Progenitor cell of endocrine pancreas (in vitro differentiated cells): Measurements from ENCODE around the gene EIF4E1B. TPM values are rescaled to one million over a fixed set of nuclear protein-coding genes. Genes with fewer than 3 reads are reported as not detected.
A peak's percentile ranks its signal among the peaks of the same experiment; 100 is the strongest.
"Not testable (repeated sequence)": the region's sequence is repeated elsewhere in the genome, so short reads cannot be mapped to it uniquely, and the experiment has no call there.

Experiments
- DNase-seq: peaks from one replicate; pipeline ENCODE4 v3.0.0; 2021; ENCODE audit warnings: low spot score; ENCODE audit not compliant: unreplicated experiment
- H3K27ac Mint-ChIP-seq: 2 replicates; pipeline ENCODE4 v1.8.0; 2021; ENCODE audit warnings: mild to moderate bottlenecking, moderate library complexity, mixed read lengths
- H3K27me3 Mint-ChIP-seq: 2 replicates; pipeline ENCODE4 v1.8.0; 2021; ENCODE audit warnings: mixed read lengths
- H3K36me3 Mint-ChIP-seq: 2 replicates; pipeline ENCODE4 v1.8.0; 2022; ENCODE audit warnings: mixed read lengths; ENCODE audit not compliant: insufficient read depth
- H3K4me1 Mint-ChIP-seq: 2 replicates; pipeline ENCODE4 v1.8.0; 2021; ENCODE audit warnings: low read depth, mixed read lengths
- H3K4me3 Mint-ChIP-seq: 2 replicates; pipeline ENCODE4 v1.8.0; 2021; ENCODE audit warnings: low read depth, mild to moderate bottlenecking, moderate library complexity, mixed read lengths
- H3K9me3 Mint-ChIP-seq: 2 replicates; pipeline ENCODE4 v1.8.0; 2021; ENCODE audit warnings: low read depth, mixed read lengths
- CTCF ChIP-seq: fragments of 200-600 bp; sonication (generic); IDR thresholded peaks from one replicate; pipeline ENCODE4 v1.5.0; 2021; ENCODE audit warnings: antibody characterized with exemption, mild to moderate bottlenecking; ENCODE audit not compliant: unreplicated experiment
- total RNA-seq: library from RNA; stranded (reverse); gene quantifications from 2 replicates; pipeline ENCODE4 v1.2.1, GENCODE V29; 2021

The EIF4E1B gene
- total RNA-seq, 1 donor from 2014 or later, result not detected

- H3K27me3 Mint-ChIP-seq, result peaks cover 25% of the 10 kb centered on the region
- no peak for DNase-seq
- H3K27ac Mint-ChIP-seq, result no peak overlapping the region
- no peak for TF ChIP-seq CTCF
- no peak overlapping the region for H3K4me3 Mint-ChIP-seq
- H3K4me1 Mint-ChIP-seq, result no peaks in the 10 kb centered on the region
- H3K36me3 Mint-ChIP-seq, result peaks cover 1% of the 10 kb centered on the region
- no peaks in the 10 kb centered on the region for H3K9me3 Mint-ChIP-seq
Measured at GRCh38 chr5:176594554-176594953, 35.9 kb upstream of the EIF4E1B start.

- Mint-ChIP-seq H3K4me3 (no peak overlapping the region), H3K4me1 (no peaks in the 10 kb centered on the region), H3K27me3 (peaks cover 25% of the 10 kb centered on the region), H3K36me3 (peaks cover 1% of the 10 kb centered on the region), H3K9me3 (no peaks in the 10 kb centered on the region), H3K27ac (no peak overlapping the region)
- no peak for TF ChIP-seq CTCF
- DNase-seq, result no peak
Measured at GRCh38 chr5:176595386-176595943, 35.0 kb upstream of the EIF4E1B start.

- Mint-ChIP-seq H3K4me3 (peak overlapping the region; percentile 44), H3K36me3 (peaks cover 1% of the 10 kb centered on the region), H3K4me1 (no peaks in the 10 kb centered on the region), H3K27me3 (peaks cover 25% of the 10 kb centered on the region), H3K27ac (no peak overlapping the region), H3K9me3 (no peaks in the 10 kb centered on the region)
- DNase-seq, result no peak
- TF ChIP-seq CTCF, result no peak
Measured at GRCh38 chr5:176596069-176596644, 34.3 kb upstream of the EIF4E1B start.

- Mint-ChIP-seq H3K27ac (no peak overlapping the region), H3K27me3 (peaks cover 25% of the 10 kb centered on the region), H3K4me1 (no peaks in the 10 kb centered on the region), H3K4me3 (peak overlapping the region; percentile 44), H3K9me3 (no peaks in the 10 kb centered on the region), H3K36me3 (peaks cover 1% of the 10 kb centered on the region)
- peak; percentile 40 for DNase-seq
- peak; percentile 47 for TF ChIP-seq CTCF
Measured at GRCh38 chr5:176596689-176597416, 33.6 kb upstream of the EIF4E1B start.

GRCh38 chr5:176597417-176598389, 32.8 kb upstream of the EIF4E1B start:
- DNase-seq, result no peak
- Mint-ChIP-seq H3K27me3 (peaks cover 30% of the 10 kb centered on the region), H3K4me1 (no peaks in the 10 kb centered on the region), H3K9me3 (no peaks in the 10 kb centered on the region), H3K4me3 (no peak overlapping the region), H3K36me3 (peaks cover 1% of the 10 kb centered on the region), H3K27ac (no peak overlapping the region)
- TF ChIP-seq CTCF, result no peak

GRCh38 chr5:176599749-176600430, 30.6 kb upstream of the EIF4E1B start:
- DNase-seq, H3K36me3 Mint-ChIP-seq, H3K4me1 Mint-ChIP-seq, H3K4me3 Mint-ChIP-seq, H3K27ac Mint-ChIP-seq, H3K9me3 Mint-ChIP-seq: not testable (repeated sequence)
- peaks cover 20% of the 10 kb centered on the region for H3K27me3 Mint-ChIP-seq
